SU-DHL-6 (cell line): ENCODE data around the gene PRL.

Experiments used
- H2AFZ ChIP-seq: fragments of 200-600 bp; sonication (generic); 2 replicates; pipeline ENCODE4 v1.6.1; 2014; ENCODE audit warnings: low read depth, mild to moderate bottlenecking, moderate library complexity, mixed read lengths, antibody characterized with exemption, low read length; ENCODE audit not compliant: severe bottlenecking
- H3F3A ChIP-seq: fragments of 200-600 bp; shearing (Covaris generic); 2 replicates; pipeline ENCODE4 v1.6.0; 2016; ENCODE audit warnings: antibody characterized with exemption, mild to moderate bottlenecking; ENCODE audit not compliant: insufficient read depth
- H3K27ac ChIP-seq: fragments of 200-600 bp; sonication (generic); 2 replicates; pipeline ENCODE4 v1.5.1; 2016; ENCODE audit warnings: low read depth, mild to moderate bottlenecking, low read length, moderate library complexity, mixed read lengths
- H3K27me3 ChIP-seq: fragments of 200-600 bp; sonication (generic), shearing (Covaris generic); 2 replicates; pipeline ENCODE4 v1.6.0; 2014; ENCODE audit warnings: mild to moderate bottlenecking, low read length
- H3K36me3 ChIP-seq: fragments of 200-600 bp; sonication (generic); 2 replicates; pipeline ENCODE4 v1.6.1; 2014; ENCODE audit warnings: mild to moderate bottlenecking, low read length, mixed read lengths
- H3K4me2 ChIP-seq: fragments of 300-600, 200-600 bp; shearing (Covaris generic), sonication (generic); 2 replicates; pipeline ENCODE4 v1.6.0; 2014; ENCODE audit warnings: low read length, low read depth, mild to moderate bottlenecking; ENCODE audit not compliant: poor library complexity, severe bottlenecking
- H3K4me3 ChIP-seq: fragments of 200-600 bp; sonication (generic); 2 replicates; pipeline ENCODE4 v1.5.1; 2014; ENCODE audit warnings: antibody characterized with exemption, low read length, mild to moderate bottlenecking, mixed read lengths; ENCODE audit not compliant: insufficient read depth, poor library complexity, severe bottlenecking
- H3K79me2 ChIP-seq: fragments of 200-600 bp; sonication (generic); 2 replicates; pipeline ENCODE4 v1.6.1; 2014; ENCODE audit warnings: mild to moderate bottlenecking, low read length, moderate library complexity; ENCODE audit not compliant: insufficient read depth
- H3K9ac ChIP-seq: fragments of 200-600 bp; sonication (generic); 2 replicates; pipeline ENCODE4 v1.7.0; 2014; ENCODE audit warnings: mild to moderate bottlenecking, low read length
- H3K9me2 ChIP-seq: fragments of 200-600 bp; sonication (generic); replicated peaks from 2 replicates; pipeline ENCODE4 v1.6.1; 2014; ENCODE audit warnings: low read length; ENCODE audit not compliant: insufficient read depth
- H3K9me3 ChIP-seq: fragments of 200-600 bp; sonication (generic); 2 replicates; pipeline ENCODE4 v1.6.1; 2014; ENCODE audit warnings: low read length, mixed read lengths; ENCODE audit not compliant: insufficient read depth
- H4K20me1 ChIP-seq: fragments of 200-600 bp; sonication (generic); 2 replicates; pipeline ENCODE4 v1.6.1; 2014; ENCODE audit warnings: low read depth, mild to moderate bottlenecking, antibody characterized with exemption, low read length, moderate library complexity, mixed read lengths
- EZH2phosphoT487 ChIP-seq: fragments of 200-600 bp; sonication (generic), shearing (Covaris generic); conservative IDR thresholded peaks from 2 replicates; pipeline ENCODE4 v1.6.1; 2018; ENCODE audit warnings: mild to moderate bottlenecking, antibody characterized with exemption, low read length, moderate library complexity, mixed read lengths
- TF ChIP-seq, protein P1 (sequence below): fragments of 200-600 bp; sonication (generic); IDR thresholded peaks from one replicate; pipeline ENCODE4 v1.5.1; 2017; ENCODE audit warnings: antibody characterized with exemption, mild to moderate bottlenecking, low read length, moderate library complexity; ENCODE audit not compliant: insufficient read depth, poor library complexity, severe bottlenecking

PRL gene

DNA sequence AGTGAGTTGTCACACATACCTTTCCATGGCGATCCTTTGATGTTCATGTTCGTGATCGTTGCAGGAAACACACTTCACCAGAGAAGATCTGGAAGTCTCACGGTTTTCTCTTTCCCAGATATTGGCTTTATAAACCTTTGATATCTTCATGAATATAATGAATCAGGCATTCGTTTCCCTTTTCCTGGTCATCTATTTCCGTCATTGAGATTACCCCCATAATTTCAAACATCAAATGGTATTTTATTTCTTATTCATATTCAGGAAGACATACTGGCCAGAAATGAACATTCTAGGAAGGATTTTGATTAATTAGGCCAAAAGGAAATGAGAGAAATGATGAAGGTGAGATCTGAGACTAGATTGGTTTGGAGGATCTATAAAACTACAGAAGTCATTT is at the start of gene PRL:
PRL (minus strand) TSS at position 101 of the 400 bp plus-strand sequence; CDS start at position 47, 54 bp downstream.
- H3K27me3 ChIP-seq: no peaks in the 10 kb centered on the region
- no peaks in the 10 kb centered on the region for H3K9me3 ChIP-seq
- TF ChIP-seq, protein P1, sequence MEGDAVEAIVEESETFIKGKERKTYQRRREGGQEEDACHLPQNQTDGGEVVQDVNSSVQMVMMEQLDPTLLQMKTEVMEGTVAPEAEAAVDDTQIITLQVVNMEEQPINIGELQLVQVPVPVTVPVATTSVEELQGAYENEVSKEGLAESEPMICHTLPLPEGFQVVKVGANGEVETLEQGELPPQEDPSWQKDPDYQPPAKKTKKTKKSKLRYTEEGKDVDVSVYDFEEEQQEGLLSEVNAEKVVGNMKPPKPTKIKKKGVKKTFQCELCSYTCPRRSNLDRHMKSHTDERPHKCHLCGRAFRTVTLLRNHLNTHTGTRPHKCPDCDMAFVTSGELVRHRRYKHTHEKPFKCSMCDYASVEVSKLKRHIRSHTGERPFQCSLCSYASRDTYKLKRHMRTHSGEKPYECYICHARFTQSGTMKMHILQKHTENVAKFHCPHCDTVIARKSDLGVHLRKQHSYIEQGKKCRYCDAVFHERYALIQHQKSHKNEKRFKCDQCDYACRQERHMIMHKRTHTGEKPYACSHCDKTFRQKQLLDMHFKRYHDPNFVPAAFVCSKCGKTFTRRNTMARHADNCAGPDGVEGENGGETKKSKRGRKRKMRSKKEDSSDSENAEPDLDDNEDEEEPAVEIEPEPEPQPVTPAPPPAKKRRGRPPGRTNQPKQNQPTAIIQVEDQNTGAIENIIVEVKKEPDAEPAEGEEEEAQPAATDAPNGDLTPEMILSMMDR: no peak
- TF ChIP-seq EZH2phosphoT487: no peak
- no peak within 1 kb of the TSS for H3K27ac ChIP-seq
- H2AFZ ChIP-seq: no peak within 1 kb of the TSS
- H3K36me3 ChIP-seq: no peaks in the 10 kb centered on the region
- no peaks in the 10 kb centered on the region for H4K20me1 ChIP-seq
- no peak within 1 kb of the TSS for H3K9ac ChIP-seq
- no peak within 1 kb of the TSS for H3K4me2 ChIP-seq
- H3K79me2 ChIP-seq: no peaks in the 10 kb centered on the region
- H3K4me3 ChIP-seq: no peak within 1 kb of the TSS
- H3K9me2 ChIP-seq: no peaks in the 10 kb centered on the region
- H3F3A ChIP-seq: no peaks in the 10 kb centered on the region

DNA sequence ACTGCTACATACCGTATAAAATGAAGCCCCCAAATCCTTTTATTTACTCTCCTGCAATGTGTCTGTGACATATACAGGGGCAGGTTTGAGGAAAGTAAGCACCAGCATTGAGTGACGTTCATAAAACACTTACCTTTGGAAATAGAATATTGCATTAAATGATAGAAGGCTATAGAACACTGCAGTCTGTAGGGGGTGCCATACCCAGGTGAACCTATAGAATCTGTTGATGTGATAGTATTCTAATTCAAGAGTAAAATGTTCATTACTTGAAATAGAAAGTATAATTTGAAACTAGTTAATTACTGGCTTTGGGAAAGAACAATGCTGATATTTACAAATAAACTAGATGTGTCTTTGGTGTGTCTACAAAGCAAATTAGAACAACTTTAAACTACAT is 47.0 kb upstream of the PRL start:
- H3K9me2 ChIP-seq: no peaks in the 10 kb centered on the region
- H4K20me1 ChIP-seq: no peaks in the 10 kb centered on the region
- no peak overlapping the region for H3K4me2 ChIP-seq
- no peaks in the 10 kb centered on the region for H3K27me3 ChIP-seq
- no peak overlapping the region for H2AFZ ChIP-seq
- H3K9ac ChIP-seq: no peak overlapping the region
- no peaks in the 10 kb centered on the region for H3K9me3 ChIP-seq
- H3F3A ChIP-seq: no peaks in the 10 kb centered on the region
- no peak overlapping the region for H3K27ac ChIP-seq
- TF ChIP-seq EZH2phosphoT487: no peak
- TF ChIP-seq, protein P1: peak; percentile 12
- H3K79me2 ChIP-seq: no peaks in the 10 kb centered on the region
- H3K4me3 ChIP-seq: no peak overlapping the region
- H3K36me3 ChIP-seq: no peaks in the 10 kb centered on the region

DNA sequence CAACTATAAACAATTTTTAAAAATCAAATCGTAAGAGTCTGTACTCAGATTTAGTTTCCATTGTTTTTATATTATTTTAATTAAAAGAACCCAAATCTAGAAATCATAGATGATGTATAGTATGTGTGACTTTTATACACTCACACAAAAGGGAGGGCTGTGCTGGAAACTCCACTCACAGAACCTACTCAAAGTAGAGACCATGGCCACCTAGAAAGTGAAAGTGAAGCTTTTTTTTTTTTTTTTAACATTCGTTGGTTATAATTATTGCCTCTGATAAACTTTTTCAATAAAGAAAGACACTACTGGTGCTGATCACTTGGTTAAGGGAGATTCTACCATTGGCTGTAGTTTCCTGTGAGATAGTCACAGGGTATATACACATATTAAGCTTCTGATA is 37.9 kb upstream of the PRL start:
- no peaks in the 10 kb centered on the region for H3K79me2 ChIP-seq
- H3K9me2 ChIP-seq: no peaks in the 10 kb centered on the region
- no peak overlapping the region for H3K4me3 ChIP-seq
- no peak for TF ChIP-seq EZH2phosphoT487
- TF ChIP-seq, protein P1: no peak
- no peaks in the 10 kb centered on the region for H3K36me3 ChIP-seq
- H3K4me2 ChIP-seq: no peak overlapping the region
- H3K9ac ChIP-seq: no peak overlapping the region
- no peaks in the 10 kb centered on the region for H3F3A ChIP-seq
- no peaks in the 10 kb centered on the region for H4K20me1 ChIP-seq
- H3K27me3 ChIP-seq: no peaks in the 10 kb centered on the region
- H3K27ac ChIP-seq: no peak overlapping the region
- no peaks in the 10 kb centered on the region for H3K9me3 ChIP-seq
- no peak overlapping the region for H2AFZ ChIP-seq

DNA sequence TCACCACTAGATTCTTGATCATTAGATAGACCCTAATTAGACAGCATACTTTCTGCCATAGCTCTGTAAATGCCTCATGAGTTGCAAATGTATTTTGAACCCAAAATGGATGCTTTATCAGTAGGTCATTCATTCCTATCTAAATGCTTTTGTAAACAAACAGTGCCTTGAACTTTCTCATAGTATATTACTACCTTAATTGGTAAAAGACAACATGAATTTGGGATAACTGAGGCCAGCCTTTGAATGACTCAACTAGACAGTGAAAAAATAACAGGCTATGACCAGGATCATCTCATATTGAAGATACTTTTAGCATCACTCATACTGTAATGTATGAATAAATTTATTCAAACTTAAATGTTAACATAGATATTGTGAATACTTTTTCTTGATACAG is 37.0 kb upstream of the PRL start:
- H3K4me3 ChIP-seq: no peak overlapping the region
- no peaks in the 10 kb centered on the region for H3F3A ChIP-seq
- H3K9me2 ChIP-seq: no peaks in the 10 kb centered on the region
- H2AFZ ChIP-seq: no peak overlapping the region
- TF ChIP-seq EZH2phosphoT487: no peak
- TF ChIP-seq, protein P1: no peak
- H3K36me3 ChIP-seq: no peaks in the 10 kb centered on the region
- no peak overlapping the region for H3K27ac ChIP-seq
- no peak overlapping the region for H3K9ac ChIP-seq
- H4K20me1 ChIP-seq: no peaks in the 10 kb centered on the region
- no peak overlapping the region for H3K4me2 ChIP-seq
- no peaks in the 10 kb centered on the region for H3K79me2 ChIP-seq
- H3K9me3 ChIP-seq: no peaks in the 10 kb centered on the region
- H3K27me3 ChIP-seq: no peaks in the 10 kb centered on the region
